Measurements from ENCODE around the gene PEX11G.

DNA sequence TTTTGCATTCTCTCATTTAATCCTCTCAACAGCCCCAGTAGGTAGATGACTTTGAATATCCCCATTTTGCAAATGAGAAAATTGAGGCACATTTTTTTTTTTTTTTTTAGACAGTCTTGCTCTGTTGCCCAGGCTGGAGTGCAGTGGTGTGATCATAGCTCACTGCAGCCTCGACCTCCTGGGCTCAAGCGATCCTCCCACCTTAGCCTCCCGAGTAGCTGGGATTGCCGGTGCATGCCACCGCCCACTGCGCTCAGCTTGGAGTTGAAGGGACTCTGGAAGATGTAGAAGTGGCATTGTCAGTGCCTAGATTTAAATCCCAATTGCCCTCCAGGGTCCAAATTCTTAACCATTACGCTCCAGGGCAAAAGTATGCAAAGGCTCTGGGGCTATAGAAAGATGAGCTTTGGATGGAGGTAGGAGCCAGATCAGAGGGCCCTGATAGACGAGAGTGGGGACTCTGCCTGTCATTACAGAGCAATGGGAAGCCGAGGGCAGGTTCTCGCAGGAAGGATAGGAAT is 32.8 kb upstream of the PEX11G start:
- TF ChIP-seq, protein P1, sequence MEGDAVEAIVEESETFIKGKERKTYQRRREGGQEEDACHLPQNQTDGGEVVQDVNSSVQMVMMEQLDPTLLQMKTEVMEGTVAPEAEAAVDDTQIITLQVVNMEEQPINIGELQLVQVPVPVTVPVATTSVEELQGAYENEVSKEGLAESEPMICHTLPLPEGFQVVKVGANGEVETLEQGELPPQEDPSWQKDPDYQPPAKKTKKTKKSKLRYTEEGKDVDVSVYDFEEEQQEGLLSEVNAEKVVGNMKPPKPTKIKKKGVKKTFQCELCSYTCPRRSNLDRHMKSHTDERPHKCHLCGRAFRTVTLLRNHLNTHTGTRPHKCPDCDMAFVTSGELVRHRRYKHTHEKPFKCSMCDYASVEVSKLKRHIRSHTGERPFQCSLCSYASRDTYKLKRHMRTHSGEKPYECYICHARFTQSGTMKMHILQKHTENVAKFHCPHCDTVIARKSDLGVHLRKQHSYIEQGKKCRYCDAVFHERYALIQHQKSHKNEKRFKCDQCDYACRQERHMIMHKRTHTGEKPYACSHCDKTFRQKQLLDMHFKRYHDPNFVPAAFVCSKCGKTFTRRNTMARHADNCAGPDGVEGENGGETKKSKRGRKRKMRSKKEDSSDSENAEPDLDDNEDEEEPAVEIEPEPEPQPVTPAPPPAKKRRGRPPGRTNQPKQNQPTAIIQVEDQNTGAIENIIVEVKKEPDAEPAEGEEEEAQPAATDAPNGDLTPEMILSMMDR (IDR thresholded peaks at IDR 0.05; ENCODE audit: insufficient read depth, low read length): no peak
- TF ChIP-seq POLR2AphosphoS5 (IDR thresholded peaks at IDR 0.05; ENCODE audit: low read depth): no peak
- TF ChIP-seq, protein P2, sequence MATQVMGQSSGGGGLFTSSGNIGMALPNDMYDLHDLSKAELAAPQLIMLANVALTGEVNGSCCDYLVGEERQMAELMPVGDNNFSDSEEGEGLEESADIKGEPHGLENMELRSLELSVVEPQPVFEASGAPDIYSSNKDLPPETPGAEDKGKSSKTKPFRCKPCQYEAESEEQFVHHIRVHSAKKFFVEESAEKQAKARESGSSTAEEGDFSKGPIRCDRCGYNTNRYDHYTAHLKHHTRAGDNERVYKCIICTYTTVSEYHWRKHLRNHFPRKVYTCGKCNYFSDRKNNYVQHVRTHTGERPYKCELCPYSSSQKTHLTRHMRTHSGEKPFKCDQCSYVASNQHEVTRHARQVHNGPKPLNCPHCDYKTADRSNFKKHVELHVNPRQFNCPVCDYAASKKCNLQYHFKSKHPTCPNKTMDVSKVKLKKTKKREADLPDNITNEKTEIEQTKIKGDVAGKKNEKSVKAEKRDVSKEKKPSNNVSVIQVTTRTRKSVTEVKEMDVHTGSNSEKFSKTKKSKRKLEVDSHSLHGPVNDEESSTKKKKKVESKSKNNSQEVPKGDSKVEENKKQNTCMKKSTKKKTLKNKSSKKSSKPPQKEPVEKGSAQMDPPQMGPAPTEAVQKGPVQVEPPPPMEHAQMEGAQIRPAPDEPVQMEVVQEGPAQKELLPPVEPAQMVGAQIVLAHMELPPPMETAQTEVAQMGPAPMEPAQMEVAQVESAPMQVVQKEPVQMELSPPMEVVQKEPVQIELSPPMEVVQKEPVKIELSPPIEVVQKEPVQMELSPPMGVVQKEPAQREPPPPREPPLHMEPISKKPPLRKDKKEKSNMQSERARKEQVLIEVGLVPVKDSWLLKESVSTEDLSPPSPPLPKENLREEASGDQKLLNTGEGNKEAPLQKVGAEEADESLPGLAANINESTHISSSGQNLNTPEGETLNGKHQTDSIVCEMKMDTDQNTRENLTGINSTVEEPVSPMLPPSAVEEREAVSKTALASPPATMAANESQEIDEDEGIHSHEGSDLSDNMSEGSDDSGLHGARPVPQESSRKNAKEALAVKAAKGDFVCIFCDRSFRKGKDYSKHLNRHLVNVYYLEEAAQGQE (IDR thresholded peaks at IDR 0.05; ENCODE audit: insufficient replicate concordance, low read depth): no peak
- TF ChIP-seq GABPA (IDR thresholded peaks at IDR 0.05; ENCODE audit: low read depth): no peak
